GM10266 (cell line): ENCODE data around the gene TNFRSF14.

Source experiments
- DNase-seq: peaks from one replicate; pipeline ENCODE4 v3.0.0; 2012; ENCODE audit errors: extremely low spot score
- CTCF ChIP-seq: IDR thresholded peaks from 2 replicates; pipeline ENCODE4 v1.5.1; 2012; ENCODE audit warnings: mild to moderate bottlenecking, low read depth; ENCODE audit not compliant: control insufficient read depth, insufficient read depth; ENCODE audit errors: missing control alignments

The TNFRSF14 gene

DNA sequence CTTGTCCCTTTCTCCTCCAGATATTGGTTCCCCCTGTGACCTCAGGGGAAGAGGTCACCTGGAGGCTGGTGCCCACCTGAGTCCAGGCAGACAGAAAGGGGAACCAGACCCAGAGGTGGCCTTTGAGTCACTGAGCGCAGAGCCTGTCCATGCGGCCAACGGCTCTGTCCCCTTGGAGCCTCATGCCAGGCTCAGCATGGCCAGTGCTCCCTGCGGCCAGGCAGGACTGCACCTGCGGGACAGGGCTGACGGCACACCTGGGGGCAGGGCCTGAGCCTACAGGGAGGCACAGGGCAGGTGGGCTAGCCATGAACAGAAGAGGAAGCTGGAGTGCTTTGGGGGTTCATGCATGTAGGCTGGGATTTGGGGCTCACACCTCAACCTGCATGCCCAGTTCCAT is 2.7 kb downstream of the TNFRSF14 start:
- no peak for TF ChIP-seq CTCF
- no peak for DNase-seq

DNA sequence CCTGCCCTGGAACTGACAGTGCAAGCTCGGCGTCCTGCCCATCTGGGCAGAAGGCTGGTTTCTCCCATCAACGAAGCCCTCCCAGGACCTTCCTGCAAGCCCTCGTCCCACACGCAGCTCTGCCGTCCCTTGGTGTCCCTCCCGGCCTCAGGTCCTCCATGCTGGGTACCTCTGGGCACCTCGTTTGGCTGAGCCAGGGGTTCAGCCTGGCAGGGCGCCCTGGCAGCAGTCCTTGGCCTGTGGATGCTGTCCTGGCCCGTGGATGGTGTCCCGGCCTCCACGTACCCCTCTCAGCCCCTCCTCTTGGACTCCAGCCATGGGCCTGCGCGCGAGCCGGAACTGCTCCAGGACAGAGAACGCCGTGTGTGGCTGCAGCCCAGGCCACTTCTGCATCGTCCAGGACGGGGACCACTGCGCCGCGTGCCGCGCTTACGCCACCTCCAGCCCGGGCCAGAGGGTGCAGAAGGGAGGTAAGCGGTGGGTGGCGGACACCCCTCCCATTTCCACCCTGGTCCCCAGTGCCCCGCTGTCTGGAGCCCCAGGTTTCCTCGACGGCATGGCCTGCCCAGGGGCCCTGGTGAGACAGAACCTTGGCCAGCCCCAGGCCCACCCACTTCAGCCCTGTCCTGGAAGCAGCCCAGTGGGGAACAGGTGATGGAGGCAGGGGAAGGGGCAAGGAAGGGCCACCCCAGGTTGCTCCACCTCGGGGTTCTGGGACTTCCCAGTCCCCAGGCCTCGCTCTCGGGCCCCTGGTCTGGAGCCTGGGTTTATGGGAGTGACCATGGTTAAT is 3.5 kb downstream of the TNFRSF14 start:
- no peak for TF ChIP-seq CTCF
- no peak for DNase-seq

- DNase-seq, result no peak
- TF ChIP-seq CTCF, result no peak
These were observed 4.3 kb downstream of the TNFRSF14 start for GRCh38 chr1:2560299-2561073.

GRCh38 chr1:2561446-2561845 is 5.3 kb downstream of the TNFRSF14 start:
- TF ChIP-seq CTCF, result no peak
- no peak for DNase-seq

DNA sequence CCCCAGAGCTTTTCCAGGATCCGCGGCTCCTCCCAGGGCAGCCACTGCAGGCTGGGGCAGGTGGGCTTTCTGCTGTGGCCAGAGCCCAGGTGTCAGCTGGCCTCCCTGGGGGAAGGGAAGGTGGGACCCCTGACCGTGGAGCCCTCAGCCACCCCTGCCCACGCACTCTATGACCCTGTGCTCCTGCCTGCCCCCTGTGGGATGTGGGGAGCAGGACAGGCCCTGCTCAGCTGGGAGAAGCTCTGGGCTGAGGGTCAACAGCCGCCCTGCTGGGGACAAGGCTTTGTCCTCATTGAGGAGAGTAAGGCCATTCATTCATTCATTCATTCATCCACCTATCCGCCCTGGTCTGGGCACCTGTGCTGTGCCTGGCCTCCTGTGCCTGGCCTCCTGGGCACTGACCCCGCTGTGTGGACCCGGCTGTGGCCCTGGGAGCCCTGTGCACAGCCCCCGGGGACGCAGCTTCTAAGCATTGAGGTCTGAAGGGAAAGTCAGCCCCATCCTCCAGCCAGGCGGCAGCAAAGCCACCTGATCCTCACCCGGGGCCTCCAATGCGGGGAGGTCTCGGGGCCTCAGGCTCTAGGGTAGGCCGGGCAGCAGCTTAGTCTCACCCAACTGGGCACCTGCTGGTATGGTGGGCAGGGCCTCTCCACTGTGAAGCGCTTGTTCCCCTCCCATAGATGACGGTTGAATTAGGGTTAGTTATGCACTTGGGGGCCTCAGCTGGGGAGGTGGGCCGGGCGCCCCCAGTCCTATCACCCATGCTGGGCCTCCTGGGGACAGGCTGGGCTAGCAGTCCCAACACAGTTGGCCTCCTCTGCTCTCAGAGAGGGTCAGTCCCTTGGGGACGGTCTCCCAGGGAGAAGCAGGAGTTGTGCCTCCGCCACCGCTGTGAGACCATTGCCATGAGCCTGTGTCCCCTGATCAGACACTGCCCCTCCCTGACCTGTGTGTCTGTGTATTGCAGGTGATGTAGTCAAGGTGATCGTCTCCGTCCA is 6.0 kb downstream of the TNFRSF14 start:
- no peak for DNase-seq
- peak; percentile 55 for TF ChIP-seq CTCF

DNA sequence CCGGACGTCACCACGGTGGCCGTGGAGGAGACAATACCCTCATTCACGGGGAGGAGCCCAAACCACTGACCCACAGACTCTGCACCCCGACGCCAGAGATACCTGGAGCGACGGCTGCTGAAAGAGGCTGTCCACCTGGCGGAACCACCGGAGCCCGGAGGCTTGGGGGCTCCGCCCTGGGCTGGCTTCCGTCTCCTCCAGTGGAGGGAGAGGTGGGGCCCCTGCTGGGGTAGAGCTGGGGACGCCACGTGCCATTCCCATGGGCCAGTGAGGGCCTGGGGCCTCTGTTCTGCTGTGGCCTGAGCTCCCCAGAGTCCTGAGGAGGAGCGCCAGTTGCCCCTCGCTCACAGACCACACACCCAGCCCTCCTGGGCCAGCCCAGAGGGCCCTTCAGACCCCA is 7.0 kb downstream of the TNFRSF14 start:
- DNase-seq, result no peak
- no peak for TF ChIP-seq CTCF
